Measurements from ENCODE around the gene CKM.
"Not testable (repeated sequence)": the region's sequence is repeated elsewhere in the genome, so short reads cannot be mapped to it uniquely, and the experiment has no call there.

CKM gene

DNA sequence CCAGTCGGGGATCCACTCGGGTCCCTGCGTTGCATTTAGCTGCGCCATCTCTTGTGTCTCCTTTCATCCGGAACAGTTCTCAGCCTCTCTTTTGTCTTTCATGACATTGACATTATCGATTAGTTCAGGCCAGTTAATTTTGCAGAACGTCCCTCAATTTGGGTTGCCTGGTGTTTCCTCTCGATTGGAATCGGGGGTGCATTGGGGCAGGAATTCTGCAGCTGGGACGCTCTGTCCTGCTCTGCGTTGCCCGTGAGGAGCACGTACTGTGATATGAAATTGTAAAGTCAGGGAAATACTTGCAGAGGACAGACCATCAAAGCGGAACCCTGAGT, 49.2 kb downstream of the CKM start:
- H2AFZ ChIP-seq (ENCODE audit: low read depth, low read length) = no peak overlapping the region
- no peak overlapping the region for H2BK15ac ChIP-seq (ENCODE audit: low read depth, poor library complexity, severe bottlenecking)
- peaks cover 65 to 75% of the 10 kb centered on the region in 2 experiments for H3K36me3 ChIP-seq (ENCODE audit: control insufficient read depth in 1 of 2, insufficient read depth in 2 of 2, low read depth in 1 of 2, low read length in 2 of 2)
- peaks cover 21% of the 10 kb centered on the region for H3K79me1 ChIP-seq (replicated peaks; ENCODE audit: low read length, poor library complexity, severe bottlenecking)
- no peak overlapping the region for H3K14ac ChIP-seq (ENCODE audit: low read length in 2 of 2)
- no peak overlapping the region for H4K91ac ChIP-seq (ENCODE audit: low read length)
- no peak overlapping the region for H3K4ac ChIP-seq (ENCODE audit: low read depth in 1 of 2, low read length in 2 of 2)
- WGBS = 95% methylated on average over 14 of the region's 14 CpGs
- H3K27ac ChIP-seq (ENCODE audit: low read length, poor library complexity, severe bottlenecking) = no peak overlapping the region
- no peak overlapping the region for H2BK5ac ChIP-seq (ENCODE audit: low read depth, low read length, poor library complexity, severe bottlenecking)
- H2BK12ac ChIP-seq (ENCODE audit: low read length in 2 of 2) = no peak overlapping the region
- H3K4me1 ChIP-seq (ENCODE audit: control insufficient read depth, insufficient read depth, low read depth, low read length) = peaks cover 4% of the 10 kb centered on the region
- no peak overlapping the region for H2AK5ac ChIP-seq (ENCODE audit: low read length, severe bottlenecking)
- H3K23ac ChIP-seq (ENCODE audit: low read length in 2 of 2) = no peak overlapping the region
- H3K4me2 ChIP-seq (ENCODE audit: low read length, poor library complexity, severe bottlenecking) = no peak overlapping the region
- H3K4me3 ChIP-seq (ENCODE audit: insufficient read depth in 1 of 2, low read depth in 1 of 2, low read length in 2 of 2) = no peak overlapping the region
- no peak overlapping the region for H2BK120ac ChIP-seq (ENCODE audit: low read depth, low read length)
- no peak overlapping the region for H4K8ac ChIP-seq (ENCODE audit: low read length)
- DNase-seq = no peak
- H3K9me3 ChIP-seq (ENCODE audit: control insufficient read depth, low read length) = no peaks in the 10 kb centered on the region
- no peaks in the 10 kb centered on the region for H3K27me3 ChIP-seq (ENCODE audit: control insufficient read depth in 1 of 2, insufficient read depth in 1 of 2, low read length in 2 of 2)
- H3K9ac ChIP-seq (ENCODE audit: low read length) = no peak overlapping the region
- H3K18ac ChIP-seq (ENCODE audit: low read depth in 1 of 2, low read length in 2 of 2) = no peak overlapping the region

DNA sequence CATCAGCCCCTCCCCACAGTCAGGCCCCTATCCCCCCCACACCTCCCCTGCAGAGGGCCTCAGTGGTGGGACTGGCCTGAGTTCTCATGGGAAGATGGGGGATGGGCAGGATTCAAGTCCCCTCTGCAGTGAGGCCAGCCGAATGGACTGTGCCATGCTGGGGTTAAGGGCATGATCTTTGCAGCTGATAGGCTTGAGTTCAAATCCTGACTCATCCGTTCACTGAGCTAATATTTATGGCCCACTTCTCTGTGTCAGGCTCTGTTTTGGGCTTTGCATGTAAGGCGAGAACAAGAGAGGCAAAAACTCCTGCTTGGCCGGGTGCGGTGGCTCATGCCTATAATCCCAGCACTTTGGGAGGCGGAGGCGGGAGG, 51.0 kb downstream of the CKM start:
- Histone ChIP-seq H3K23ac (ENCODE audit: low read length in 2 of 2) (no peak overlapping the region), H4K91ac (ENCODE audit: low read length) (no peak overlapping the region)

DNA sequence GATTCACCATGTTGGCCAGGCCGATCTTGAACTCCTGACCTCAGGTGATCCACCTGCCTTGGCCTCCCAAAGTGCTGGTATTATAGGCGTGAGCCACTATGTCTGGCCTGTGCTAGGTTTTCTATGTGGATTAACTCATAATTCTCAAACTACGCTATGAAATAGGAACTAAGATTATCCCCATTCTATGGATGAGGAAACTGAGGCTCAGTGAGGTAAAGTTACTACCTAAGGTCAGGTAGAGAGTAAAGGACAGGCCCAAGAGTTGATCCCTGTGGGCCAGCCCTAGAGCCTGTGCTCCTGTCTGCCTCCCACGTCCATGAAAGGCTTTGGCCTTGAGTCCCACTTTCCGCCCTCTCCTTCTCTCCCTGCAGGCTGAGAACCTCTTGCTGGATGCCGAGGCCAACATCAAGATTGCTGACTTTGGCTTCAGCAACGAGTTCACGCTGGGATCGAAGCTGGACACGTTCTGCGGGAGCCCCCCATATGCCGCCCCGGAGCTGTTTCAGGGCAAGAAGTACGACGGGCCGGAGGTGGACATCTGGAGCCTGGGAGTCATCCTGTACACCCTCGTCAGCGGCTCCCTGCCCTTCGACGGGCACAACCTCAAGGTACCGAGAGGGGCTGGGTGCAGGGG, 51.5 kb downstream of the CKM start:
- H3K4me3 ChIP-seq (ENCODE audit: insufficient read depth in 1 of 2, low read depth in 1 of 2, low read length in 2 of 2) = no peak overlapping the region
- no peak overlapping the region for H3K4ac ChIP-seq (ENCODE audit: low read depth in 1 of 2, low read length in 2 of 2)
- no peak overlapping the region for H3K4me2 ChIP-seq (ENCODE audit: low read length, poor library complexity, severe bottlenecking)
- no peak overlapping the region for H3K18ac ChIP-seq (ENCODE audit: low read depth in 1 of 2, low read length in 2 of 2)
- no peak overlapping the region for H3K14ac ChIP-seq (ENCODE audit: low read length in 2 of 2)
- no peak overlapping the region for H3K23ac ChIP-seq (ENCODE audit: low read length in 2 of 2)
- WGBS = 92% methylated on average over 20 of the region's 21 CpGs
- no peak overlapping the region for H4K91ac ChIP-seq (ENCODE audit: low read length)
- no peak overlapping the region for H3K27ac ChIP-seq (ENCODE audit: low read length, poor library complexity, severe bottlenecking)
- H2BK120ac ChIP-seq (ENCODE audit: low read depth, low read length) = no peak overlapping the region
- H2BK12ac ChIP-seq (ENCODE audit: low read length in 2 of 2) = no peak overlapping the region
- no peak overlapping the region for H2BK15ac ChIP-seq (ENCODE audit: low read depth, poor library complexity, severe bottlenecking)
- H4K8ac ChIP-seq (ENCODE audit: low read length) = no peak overlapping the region
- peaks cover 2% of the 10 kb centered on the region for H3K4me1 ChIP-seq (ENCODE audit: control insufficient read depth, insufficient read depth, low read depth, low read length)
- no peak overlapping the region for H2BK5ac ChIP-seq (ENCODE audit: low read depth, low read length, poor library complexity, severe bottlenecking)
- H3K9me3 ChIP-seq (ENCODE audit: control insufficient read depth, low read length) = no peaks in the 10 kb centered on the region
- peaks cover 17% of the 10 kb centered on the region for H3K79me1 ChIP-seq (replicated peaks; ENCODE audit: low read length, poor library complexity, severe bottlenecking)
- H2AFZ ChIP-seq (ENCODE audit: low read depth, low read length) = no peak overlapping the region
- H2AK5ac ChIP-seq (ENCODE audit: low read length, severe bottlenecking) = no peak overlapping the region
- H3K27me3 ChIP-seq (ENCODE audit: control insufficient read depth in 1 of 2, insufficient read depth in 1 of 2, low read length in 2 of 2) = no peaks in the 10 kb centered on the region
- no peak for DNase-seq
- peaks cover 70 to 75% of the 10 kb centered on the region in 2 experiments for H3K36me3 ChIP-seq (ENCODE audit: control insufficient read depth in 1 of 2, insufficient read depth in 2 of 2, low read depth in 1 of 2, low read length in 2 of 2)
- no peak overlapping the region for H3K9ac ChIP-seq (ENCODE audit: low read length)

More for the DNA sequence above, 51.0 kb downstream of the CKM start:
- no peak overlapping the region for H2BK120ac ChIP-seq (ENCODE audit: low read depth, low read length)
- H3K9me3 ChIP-seq (ENCODE audit: control insufficient read depth, low read length) = no peaks in the 10 kb centered on the region
- 72% methylated on average over 7 of the region's 7 CpGs for WGBS
- no peak overlapping the region for H2AFZ ChIP-seq (ENCODE audit: low read depth, low read length)
- H3K4ac ChIP-seq (ENCODE audit: low read depth in 1 of 2, low read length in 2 of 2) = no peak overlapping the region
- no peak overlapping the region for H2AK5ac ChIP-seq (ENCODE audit: low read length, severe bottlenecking)
- H3K27ac ChIP-seq (ENCODE audit: low read length, poor library complexity, severe bottlenecking) = no peak overlapping the region
- H3K4me2 ChIP-seq (ENCODE audit: low read length, poor library complexity, severe bottlenecking) = no peak overlapping the region
- DNase-seq = no peak
- H3K9ac ChIP-seq (ENCODE audit: low read length) = no peak overlapping the region
- peaks cover 4% of the 10 kb centered on the region for H3K4me1 ChIP-seq (ENCODE audit: control insufficient read depth, insufficient read depth, low read depth, low read length)
- no peak overlapping the region for H2BK12ac ChIP-seq (ENCODE audit: low read length in 2 of 2)
- no peaks in the 10 kb centered on the region for H3K27me3 ChIP-seq (ENCODE audit: control insufficient read depth in 1 of 2, insufficient read depth in 1 of 2, low read length in 2 of 2)
- no peak overlapping the region for H3K14ac ChIP-seq (ENCODE audit: low read length in 2 of 2)
- H3K36me3 ChIP-seq (ENCODE audit: control insufficient read depth in 1 of 2, insufficient read depth in 2 of 2, low read depth in 1 of 2, low read length in 2 of 2) = peaks cover 67 to 73% of the 10 kb centered on the region in 2 experiments
- H2BK5ac ChIP-seq (ENCODE audit: low read depth, low read length, poor library complexity, severe bottlenecking) = no peak overlapping the region
- H3K4me3 ChIP-seq (ENCODE audit: insufficient read depth in 1 of 2, low read depth in 1 of 2, low read length in 2 of 2) = no peak overlapping the region
- H4K8ac ChIP-seq (ENCODE audit: low read length) = no peak overlapping the region
- H2BK15ac ChIP-seq (ENCODE audit: low read depth, poor library complexity, severe bottlenecking) = no peak overlapping the region
- no peak overlapping the region for H3K18ac ChIP-seq (ENCODE audit: low read depth in 1 of 2, low read length in 2 of 2)
- H3K79me1 ChIP-seq (replicated peaks; ENCODE audit: low read length, poor library complexity, severe bottlenecking) = peaks cover 15% of the 10 kb centered on the region

DNA sequence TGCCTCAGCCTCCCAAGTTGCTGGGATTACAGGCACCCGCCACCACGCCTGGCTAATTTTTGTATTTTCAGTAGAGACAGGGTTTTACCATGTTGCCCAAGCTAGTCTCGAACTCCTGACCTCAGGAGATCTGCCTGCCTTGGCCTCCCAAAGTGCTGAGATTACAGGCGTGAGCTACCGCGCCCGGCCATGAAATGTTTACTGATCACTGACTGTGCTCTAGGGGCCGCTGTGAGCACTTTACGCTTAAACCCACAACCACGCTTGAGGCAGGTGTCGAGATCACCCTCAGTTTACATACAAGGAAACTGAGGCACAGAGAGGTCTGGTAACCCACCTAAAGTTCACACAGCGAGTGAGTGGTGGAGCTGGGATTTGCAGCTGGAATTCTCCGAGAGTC, 52.7 kb downstream of the CKM start:
- not testable (repeated sequence) for H2BK12ac ChIP-seq (ENCODE audit: low read length in 2 of 2); H4K91ac ChIP-seq (ENCODE audit: low read length); H3K27me3 ChIP-seq (ENCODE audit: control insufficient read depth in 1 of 2, insufficient read depth in 1 of 2, low read length in 2 of 2); H3K9me3 ChIP-seq (ENCODE audit: control insufficient read depth, low read length); H3K4me2 ChIP-seq (ENCODE audit: low read length, poor library complexity, severe bottlenecking); H2AFZ ChIP-seq (ENCODE audit: low read depth, low read length); H3K4me1 ChIP-seq (ENCODE audit: control insufficient read depth, insufficient read depth, low read depth, low read length); H2BK15ac ChIP-seq (ENCODE audit: low read depth, poor library complexity, severe bottlenecking); H3K9ac ChIP-seq (ENCODE audit: low read length); H3K4me3 ChIP-seq (ENCODE audit: insufficient read depth in 1 of 2, low read depth in 1 of 2, low read length in 2 of 2); H2BK120ac ChIP-seq (ENCODE audit: low read depth, low read length); DNase-seq; H2AK5ac ChIP-seq (ENCODE audit: low read length, severe bottlenecking); H3K18ac ChIP-seq (ENCODE audit: low read depth in 1 of 2, low read length in 2 of 2); H2BK5ac ChIP-seq (ENCODE audit: low read depth, low read length, poor library complexity, severe bottlenecking); H3K23ac ChIP-seq (ENCODE audit: low read length in 2 of 2); H4K8ac ChIP-seq (ENCODE audit: low read length); H3K14ac ChIP-seq (ENCODE audit: low read length in 2 of 2); H3K27ac ChIP-seq (ENCODE audit: low read length, poor library complexity, severe bottlenecking); H3K4ac ChIP-seq (ENCODE audit: low read depth in 1 of 2, low read length in 2 of 2)
- Histone ChIP-seq H3K79me1 (replicated peaks; ENCODE audit: low read length, poor library complexity, severe bottlenecking) (peaks cover 25% of the 10 kb centered on the region), H3K36me3 (ENCODE audit: control insufficient read depth in 1 of 2, insufficient read depth in 2 of 2, low read depth in 1 of 2, low read length in 2 of 2) (peaks cover 71 to 79% of the 10 kb centered on the region in 2 experiments)
- WGBS = 91% methylated on average over 13 of the region's 13 CpGs
